GM18909 (cell line): ENCODE data around the gene FOXO4.
"Not testable (repeated sequence)": the region's sequence is repeated elsewhere in the genome, so short reads cannot be mapped to it uniquely, and the experiment has no call there.

Source experiments
- ATAC-seq: cut with Tn5 transposase; IDR thresholded peaks from one replicate; pipeline ENCODE4 v1.9.1; 2021; ENCODE audit warnings: mild to moderate bottlenecking; ENCODE audit not compliant: unreplicated experiment, poor library complexity

The FOXO4 gene

DNA sequence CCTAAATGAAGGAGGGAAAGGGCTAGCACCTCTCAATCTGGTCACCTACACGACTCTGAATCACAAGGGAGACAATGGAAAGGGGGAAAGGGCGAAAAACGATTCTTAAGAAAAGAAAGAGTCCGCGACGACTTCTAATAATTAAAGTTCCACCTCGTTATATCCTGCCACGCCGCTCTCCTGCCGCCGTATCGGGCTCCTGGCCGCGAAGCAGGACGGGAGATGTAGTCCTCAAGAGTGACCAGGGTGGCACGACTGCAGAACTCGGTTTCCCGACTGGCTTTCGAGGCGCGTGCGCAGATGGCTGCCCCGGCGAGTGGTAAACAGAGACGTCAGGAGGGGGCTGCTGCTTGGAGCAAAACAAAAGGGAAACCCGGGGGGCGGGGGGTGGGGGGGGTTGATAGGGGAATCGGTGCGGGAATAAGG is at the start of gene FOXO4:
Gene FOXO4, plus strand, starts transcription at position 297 of the 426 bp plus-strand sequence. CDS start 678 bp downstream, outside the sequence.
- ATAC-seq, result peak; percentile 83

DNA sequence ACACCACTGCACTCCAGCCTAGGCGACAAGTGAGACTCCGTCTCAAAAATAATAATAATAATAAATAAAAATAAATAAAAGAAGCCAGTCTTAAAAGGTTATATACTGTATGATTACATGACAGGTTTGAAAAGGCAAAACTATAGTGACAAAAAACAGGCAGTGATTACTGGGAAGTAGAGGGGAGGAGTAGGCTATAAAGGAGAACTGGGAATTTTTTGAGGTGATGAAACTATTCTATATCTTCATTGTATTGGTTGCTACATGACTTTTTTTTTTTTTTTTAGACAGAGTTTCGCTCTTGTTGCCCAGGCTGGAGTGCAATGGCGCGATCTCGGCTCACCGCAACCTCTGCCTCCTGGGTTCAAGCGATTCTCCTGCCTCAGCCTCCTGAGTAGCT is 47.8 kb upstream of the FOXO4 start:
- ATAC-seq, result not testable (repeated sequence)

- peak; percentile 34 for ATAC-seq
These were observed 42.9 kb upstream of the FOXO4 start for GRCh38 chrX:71052721-71053120.

GRCh38 chrX:71053217-71053621 is 42.4 kb upstream of the FOXO4 start:
- peak; percentile 94 for ATAC-seq

DNA sequence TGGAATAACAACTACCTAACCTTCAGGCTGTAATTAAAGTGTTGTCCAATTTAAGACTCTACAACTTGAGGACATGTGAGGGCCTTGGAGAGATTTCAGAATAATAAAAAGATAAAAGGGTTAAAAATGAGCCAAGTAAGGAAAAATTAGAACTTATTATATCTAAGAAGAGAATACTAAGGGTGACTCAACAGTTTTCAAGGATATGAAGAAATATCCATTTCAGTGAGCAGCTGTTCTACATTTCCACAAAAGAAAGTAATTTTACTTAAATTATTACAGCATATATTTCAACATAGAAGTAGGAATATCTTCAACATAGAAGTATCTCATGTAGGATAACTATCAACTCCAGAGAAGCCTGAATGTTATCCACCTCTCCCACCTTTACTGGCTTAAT is 38.8 kb upstream of the FOXO4 start:
- no peak for ATAC-seq

DNA sequence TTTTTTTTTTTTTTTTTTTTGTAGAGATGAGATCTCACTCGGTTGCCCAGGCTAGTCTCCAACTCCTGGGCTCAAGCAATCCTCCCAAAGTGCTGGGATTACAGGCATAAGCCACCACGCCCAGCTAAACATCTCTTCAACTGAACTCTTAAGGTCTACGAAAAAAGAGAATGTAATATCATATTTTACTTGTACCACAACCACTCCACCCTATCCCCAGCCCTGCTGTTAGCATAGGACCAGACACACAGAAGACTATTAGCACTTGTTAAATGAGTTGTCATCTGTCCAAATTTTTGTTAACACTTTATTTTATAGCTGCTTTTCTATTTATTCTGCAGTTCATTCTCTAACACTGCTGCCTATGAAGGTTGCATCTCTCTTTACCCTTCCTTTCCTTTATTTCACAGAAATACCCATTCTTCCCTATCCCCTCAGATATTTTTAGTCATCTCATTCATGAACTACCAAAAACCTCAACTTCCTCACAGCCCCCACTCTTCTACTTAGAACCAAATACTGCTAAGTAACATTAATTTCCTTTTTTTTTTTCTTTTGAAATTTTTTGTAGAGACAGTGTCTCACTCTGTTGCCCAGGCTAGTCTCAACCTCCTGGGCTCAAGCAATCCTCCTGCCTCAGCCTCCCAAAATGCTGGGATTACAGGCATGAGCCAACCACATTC is 37.7 kb upstream of the FOXO4 start:
- ATAC-seq, result no peak

DNA sequence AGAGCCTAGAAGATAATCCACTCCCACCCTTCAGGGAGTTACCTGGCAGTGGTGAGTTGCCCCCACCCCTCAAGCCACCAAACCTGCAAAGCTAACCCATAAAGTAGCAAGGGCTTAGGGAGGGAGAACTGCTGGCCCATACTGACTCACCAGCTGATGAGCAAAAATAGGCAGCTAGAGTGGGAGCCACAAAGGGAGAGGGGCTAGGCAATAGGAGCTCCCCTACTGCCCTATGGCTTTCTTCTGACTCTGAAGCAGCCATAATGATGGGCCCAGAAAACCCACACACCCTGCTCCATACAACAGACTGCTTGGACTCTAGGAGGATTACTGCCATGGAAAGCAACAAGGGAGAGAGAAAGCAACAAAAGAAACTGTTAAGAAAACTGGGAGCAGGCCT is 35.5 kb upstream of the FOXO4 start:
- ATAC-seq, result no peak

- ATAC-seq, result no peak
These were observed 28.6 kb upstream of the FOXO4 start for GRCh38 chrX:71067089-71067488.

DNA sequence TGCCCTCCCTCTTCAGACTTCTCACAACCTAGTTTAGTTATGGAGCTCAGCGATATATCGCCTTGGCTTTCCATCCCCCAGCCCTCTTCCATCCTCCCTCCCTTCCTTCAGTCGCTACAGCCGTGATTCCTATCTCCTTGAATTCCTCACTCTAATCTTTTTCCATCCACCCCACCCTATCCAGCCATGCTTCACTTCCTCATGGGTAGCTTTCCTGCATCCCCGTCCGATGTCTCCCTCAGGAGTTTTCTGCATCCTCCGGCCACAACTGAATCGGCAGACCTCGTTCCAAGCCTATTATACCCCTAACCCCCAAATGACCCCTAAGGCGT is 28.0 kb upstream of the FOXO4 start:
- ATAC-seq, result no peak

DNA sequence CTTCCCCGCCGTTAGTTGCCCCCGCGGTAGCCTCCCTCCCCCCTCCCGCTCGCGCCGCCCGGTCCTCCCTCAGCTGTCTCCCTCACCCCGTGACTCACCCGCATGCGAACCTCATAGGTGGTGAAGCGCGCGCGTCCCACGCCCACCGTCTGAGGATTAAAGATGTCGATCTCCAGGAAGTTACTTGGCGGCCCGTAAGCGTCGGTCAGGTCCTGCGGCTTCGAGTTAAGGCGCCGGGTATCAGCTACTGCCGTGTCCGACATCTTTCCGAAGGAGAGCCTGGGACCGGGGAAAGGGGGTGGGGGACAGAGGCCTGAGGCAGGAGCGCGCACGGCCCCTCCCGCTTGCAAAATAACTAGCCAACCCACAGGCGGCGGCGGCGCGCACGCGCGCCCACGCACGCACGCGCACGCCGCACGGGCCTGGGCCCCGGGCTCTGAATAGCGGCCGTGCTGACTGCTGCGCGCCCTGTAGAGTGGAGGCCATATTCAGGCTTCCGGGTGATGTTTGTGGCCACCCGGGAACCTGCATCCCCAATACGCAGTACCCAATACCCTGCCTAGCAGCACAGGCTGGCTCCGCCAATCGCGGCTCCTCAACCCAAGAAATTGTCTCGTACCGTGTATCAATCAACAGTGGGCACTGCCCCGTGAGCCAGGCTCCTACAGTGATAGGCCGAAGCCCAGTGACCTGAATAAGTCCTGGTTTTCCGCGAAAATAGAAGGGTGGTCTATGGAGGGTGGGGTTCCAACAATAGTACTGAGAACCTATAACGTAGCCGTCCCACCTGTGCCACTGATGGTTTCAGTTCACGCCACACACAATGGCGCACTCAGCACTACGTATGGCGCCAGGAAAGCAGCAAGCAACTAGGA is 27.4 kb upstream of the FOXO4 start, which contains the start of gene SNX12:
Gene SNX12, minus strand, starts transcription at position 291 of the 875 bp plus-strand sequence. Its CDS starts 28 bp downstream, at position 263.
- peak; percentile 94 for ATAC-seq

GRCh38 chrX:71070531-71070930 is 25.1 kb upstream of the FOXO4 start:
- no peak for ATAC-seq

- no peak for ATAC-seq
These were observed 14.1 kb upstream of the FOXO4 start for GRCh38 chrX:71081330-71082123.

DNA sequence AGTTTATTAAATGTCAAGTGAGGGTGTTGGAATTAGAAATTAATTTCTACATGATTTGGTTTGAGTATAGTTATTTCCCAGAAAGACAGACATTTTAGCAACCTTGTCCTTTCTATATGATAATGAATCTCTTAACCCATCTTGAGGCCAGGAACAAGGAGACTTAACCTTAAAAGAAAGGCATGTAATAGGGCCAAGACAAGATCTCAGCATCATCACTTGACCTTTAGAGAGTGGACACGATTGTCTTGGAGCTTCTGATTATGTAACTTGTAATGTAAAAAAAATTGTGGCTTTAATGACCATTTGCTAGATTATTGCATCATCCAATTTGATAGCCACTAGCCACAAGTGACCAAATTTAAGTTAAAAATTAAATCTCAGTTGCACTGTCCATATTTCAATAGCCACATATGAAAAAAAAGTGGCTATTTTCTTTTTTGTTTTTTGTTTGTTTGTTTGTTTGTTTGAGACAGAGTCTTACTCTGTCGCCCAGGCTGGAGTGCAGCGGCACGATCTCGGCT is 13.5 kb upstream of the FOXO4 start:
- no peak for ATAC-seq

DNA sequence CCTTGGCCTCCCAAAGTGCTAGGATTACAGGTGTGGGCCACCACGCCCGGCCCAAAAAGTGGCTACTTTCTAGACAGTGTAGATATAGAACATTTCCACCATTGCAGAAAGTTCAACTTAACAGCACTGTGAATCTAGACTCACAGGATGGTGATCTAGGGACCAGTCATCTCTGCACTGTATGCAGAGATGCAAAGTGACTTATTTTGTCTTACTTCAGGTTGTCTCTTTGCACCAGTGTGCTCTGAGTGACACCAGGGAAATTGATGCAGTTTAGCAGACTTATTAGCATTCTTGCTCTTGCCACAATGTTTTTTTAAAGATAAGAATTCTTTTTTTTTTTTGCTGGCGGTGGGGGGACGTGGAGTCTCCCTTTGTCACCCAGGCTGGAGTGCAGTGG is 12.8 kb upstream of the FOXO4 start:
- no peak for ATAC-seq

GRCh38 chrX:71085900-71086299 is 9.8 kb upstream of the FOXO4 start:
- no peak for ATAC-seq

- ATAC-seq, result no peak
These were observed 4.4 kb upstream of the FOXO4 start for GRCh38 chrX:71091263-71091662.

DNA sequence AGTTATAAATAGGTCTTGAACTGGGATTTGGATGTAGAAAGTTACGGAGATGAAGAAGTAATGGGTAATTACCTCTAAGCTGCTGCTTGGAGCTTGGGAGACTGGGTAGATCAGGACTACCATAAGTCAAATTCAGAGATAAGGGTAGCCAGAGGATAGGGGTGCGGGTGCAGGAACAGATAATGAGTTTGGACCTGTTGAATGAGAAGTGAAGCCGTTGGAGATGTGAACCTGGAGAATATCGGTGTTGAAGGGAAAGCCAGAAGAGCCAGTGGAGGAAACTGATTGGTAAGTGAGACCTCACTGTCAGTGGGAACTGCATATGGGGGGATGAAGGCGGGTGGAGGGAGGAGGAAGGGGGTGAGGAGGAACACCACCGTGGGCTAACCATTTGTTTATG is 618 bp upstream of the FOXO4 start:
- ATAC-seq, result no peak

DNA sequence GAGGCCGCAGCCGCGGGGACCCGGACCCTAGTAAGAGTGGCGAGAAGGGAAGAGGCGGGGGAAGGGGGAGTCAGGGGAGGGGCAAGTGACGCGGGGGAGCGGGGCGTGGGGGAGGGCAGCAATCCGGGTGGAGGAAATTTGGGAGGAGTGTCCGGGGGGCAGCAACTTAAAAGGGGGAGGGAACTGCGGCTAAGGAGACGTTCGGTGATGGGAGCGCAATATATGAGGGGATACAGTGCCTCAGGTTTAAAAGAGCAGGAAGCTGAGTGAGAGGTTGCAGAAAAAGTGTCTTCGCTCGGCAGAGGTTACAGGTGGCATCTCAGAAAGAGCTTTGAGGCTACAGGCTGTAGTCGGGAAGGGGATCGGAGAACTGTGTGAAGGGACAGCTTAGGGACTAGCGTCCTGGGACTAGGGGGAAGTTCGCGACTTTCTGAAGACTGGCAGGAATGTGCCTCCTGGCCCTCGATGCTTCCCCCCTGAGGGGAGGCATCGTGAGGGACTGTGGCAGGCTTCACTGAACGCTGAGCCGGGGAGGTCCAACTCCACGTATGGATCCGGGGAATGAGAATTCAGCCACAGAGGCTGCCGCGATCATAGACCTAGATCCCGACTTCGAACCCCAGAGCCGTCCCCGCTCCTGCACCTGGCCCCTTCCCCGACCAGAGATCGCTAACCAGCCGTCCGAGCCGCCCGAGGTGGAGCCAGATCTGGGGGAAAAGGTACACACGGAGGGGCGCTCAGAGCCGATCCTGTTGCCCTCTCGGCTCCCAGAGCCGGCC is 519 bp downstream of the FOXO4 start:
- ATAC-seq, result no peak

DNA sequence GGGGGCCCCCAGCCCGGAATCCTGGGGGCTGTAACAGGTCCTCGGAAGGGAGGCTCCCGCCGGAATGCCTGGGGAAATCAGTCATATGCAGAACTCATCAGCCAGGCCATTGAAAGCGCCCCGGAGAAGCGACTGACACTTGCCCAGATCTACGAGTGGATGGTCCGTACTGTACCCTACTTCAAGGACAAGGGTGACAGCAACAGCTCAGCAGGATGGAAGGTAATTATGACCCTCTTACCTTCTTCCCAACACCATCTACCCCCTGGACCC is 1.0 kb downstream of the FOXO4 start:
- no peak for ATAC-seq

DNA sequence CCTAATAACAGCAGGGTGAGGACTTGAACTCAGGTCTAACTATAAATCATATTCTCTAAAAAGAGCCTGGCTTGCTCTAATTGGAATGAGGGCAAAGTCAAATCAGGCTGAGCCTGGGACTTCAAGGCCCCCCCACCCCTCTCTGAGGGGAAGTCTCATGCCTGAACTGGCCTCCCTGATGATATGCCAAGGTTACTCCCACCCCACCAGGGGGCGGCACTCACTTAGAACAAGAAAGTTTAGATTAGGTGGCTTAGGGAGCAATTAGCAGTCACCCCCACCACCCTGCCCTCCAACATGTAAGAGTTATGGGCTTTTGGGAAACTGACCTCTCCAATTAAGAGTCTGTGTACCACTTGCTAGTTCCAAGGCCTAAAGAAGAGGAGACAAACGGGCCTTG is 2.7 kb downstream of the FOXO4 start:
- ATAC-seq, result peak; percentile 52
